Naive thymus-derived CD8-positive, alpha-beta T cell (primary cell): Measurements from ENCODE around the gene TMEM170B. TPM values are rescaled to one million over a fixed set of nuclear protein-coding genes. Genes with fewer than 3 reads are reported as not detected.

Experiments used
- ATAC-seq, 2 donors: fragments of 150-1000 bp; cut with Tn5 transposase in 1 of 2; sonication (Bioruptor Pico), chemical (Tn5 transposase) in 1 of 2; 1 replicate in 1 of 2; 2 replicates in 1 of 2; pipeline ENCODE4 v1.10.0; 2021; ENCODE audit warnings: mild to moderate bottlenecking in 2 of 2, moderate library complexity in 2 of 2
- POLR2A ChIA-PET: fragments of 350-600 bp; sonication (Branson Sonifier 250); formaldehyde crosslinking; loops from one replicate; lab custom pipeline; 2021; ENCODE audit warnings: antibody characterized with exemption; lab: Charles Lee
- DNase-seq, 10 donors: peaks; one replicate each; pipeline versions ENCODE4 v3.0.0 to v3.0.0-alpha.2; 2020 to 2022
- H3K27ac Mint-ChIP-seq, 10 donors: one replicate each; pipeline ENCODE4 v1.8.0; 2020 to 2022; ENCODE audit warnings: mild to moderate bottlenecking in 10 of 10, mixed read lengths in 10 of 10, moderate library complexity in 4 of 10, inconsistent platforms in 1 of 10
- H3K27me3 Mint-ChIP-seq, 5 donors: one replicate each; pipeline ENCODE4 v1.8.0; 2021 to 2022; ENCODE audit warnings: mixed read lengths in 5 of 5
- H3K36me3 Mint-ChIP-seq, 3 donors: one replicate each; pipeline ENCODE4 v1.8.0; 2020 to 2022; ENCODE audit warnings: mixed read lengths in 3 of 3, mild to moderate bottlenecking in 2 of 3, inconsistent platforms in 1 of 3
- H3K4me1 Mint-ChIP-seq, 4 donors: one replicate each; pipeline ENCODE4 v1.8.0; 2021 to 2022; ENCODE audit warnings: mixed read lengths in 4 of 4
- H3K4me3 Mint-ChIP-seq, 10 donors: one replicate each; pipeline ENCODE4 v1.8.0; 2020 to 2022; ENCODE audit warnings: mild to moderate bottlenecking in 10 of 10, mixed read lengths in 10 of 10, moderate library complexity in 6 of 10, inconsistent platforms in 1 of 10
- H3K9me3 Mint-ChIP-seq, 9 donors: one replicate each; pipeline ENCODE4 v1.8.0; 2020 to 2022; ENCODE audit warnings: mixed read lengths in 9 of 9, mild to moderate bottlenecking in 3 of 9, inconsistent platforms in 1 of 9, moderate library complexity in 1 of 9
- polyA plus RNA-seq, 3 donors: library from polyadenylated mRNA; unstranded; fragments of 300-500 nt; fragmentation: Illumina TruSeq; gene quantifications; one replicate each; pipeline ENCODE4 v1.2.3, GENCODE V29; 2021
- total RNA-seq, 8 experiments: library from RNA in 2 of 8; stranded (reverse) in 2 of 8; gene quantifications; one replicate each; pipeline ENCODE4 v1.2.3 and lab custom pipeline; 2021 to 2026

Gene TMEM170B
- 1 to 10 TPM; 3.7 to 4.1 TPM for total RNA-seq
- under 1 TPM; 0.14 to 0.30 (median 0.28) TPM for polyA plus RNA-seq
- 5.9 to 18.6 (median 11.4) reads per million in 6 experiments for total RNA-seq (lab: John Stamatoyannopoulos, UW)

- Mint-ChIP-seq H3K27me3 (peaks cover 0 to 11% (median 5%) of the 10 kb centered on the region in 5 donors), H3K27ac (peak within 1 kb of the TSS in 9 of 10 donors; percentile 55 to 93 (median 86)), H3K4me3 (peak within 1 kb of the TSS; percentile 79 to 93 (median 84)), H3K4me1 (peaks cover 8 to 27% (median 13%) of the 10 kb centered on the region in 4 donors), H3K9me3 (no peaks in the 10 kb centered on the region), H3K36me3 (no peaks in the 10 kb centered on the region)
- DNase-seq = peak; percentile 95 to 99 (median 98)
- POLR2A ChIA-PET = interaction anchor here (1.0 kb wide), 1 partner anchor 38 kb away, joined by 3 read pairs; no protein-coding TSS in a partner anchor
- peak; percentile 91 to 94 for ATAC-seq
Observed at GRCh38 chr6:11537229-11538051, at the start of gene TMEM170B. Gene TMEM170B (plus strand): TSS chr6:11537749. CDS start chr6:11538278, 529 bp downstream.

- POLR2A ChIA-PET = no interaction called here
- peaks cover 0 to 24% (median 0%) of the 10 kb centered on the region in 4 donors for H3K4me1 Mint-ChIP-seq
Observed at GRCh38 chr6:11490996-11491395, 46.6 kb upstream of the TMEM170B start.

GRCh38 chr6:11491596-11492463 is 45.7 kb upstream of the TMEM170B start:
- peaks cover 0 to 26% (median 0%) of the 10 kb centered on the region in 4 donors for H3K4me1 Mint-ChIP-seq
- H3K27ac Mint-ChIP-seq = no peak overlapping the region
- no peaks in the 10 kb centered on the region for H3K9me3 Mint-ChIP-seq
- H3K36me3 Mint-ChIP-seq = no peaks in the 10 kb centered on the region
- no peak overlapping the region for H3K4me3 Mint-ChIP-seq
- ATAC-seq (no peak), DNase-seq (no peak)
- no peaks in the 10 kb centered on the region for H3K27me3 Mint-ChIP-seq
- POLR2A ChIA-PET = no interaction called here

More at GRCh38 chr6:11490996-11491395, 46.6 kb upstream of the TMEM170B start:
- Mint-ChIP-seq H3K27ac (no peak overlapping the region), H3K9me3 (no peaks in the 10 kb centered on the region), H3K36me3 (no peaks in the 10 kb centered on the region), H3K4me3 (no peak overlapping the region), H3K27me3 (no peaks in the 10 kb centered on the region)
- ATAC-seq (no peak), DNase-seq (no peak)

- DNase-seq (no peak), ATAC-seq (no peak)
Observed at GRCh38 chr6:11492464-11493290, 44.9 kb upstream of the TMEM170B start.

GRCh38 chr6:11493974-11494373 is 43.6 kb upstream of the TMEM170B start:
- no peaks in the 10 kb centered on the region for H3K36me3 Mint-ChIP-seq
- no peaks in the 10 kb centered on the region for H3K27me3 Mint-ChIP-seq
- ATAC-seq = no peak
- no peak overlapping the region for H3K4me3 Mint-ChIP-seq
- no peak for DNase-seq
- POLR2A ChIA-PET = no interaction called here
- H3K4me1 Mint-ChIP-seq = peaks cover 0 to 26% (median 0%) of the 10 kb centered on the region in 4 donors
- H3K9me3 Mint-ChIP-seq = no peaks in the 10 kb centered on the region
- H3K27ac Mint-ChIP-seq = no peak overlapping the region

More at GRCh38 chr6:11492464-11493290, 44.9 kb upstream of the TMEM170B start:
- Mint-ChIP-seq H3K9me3 (no peaks in the 10 kb centered on the region), H3K27me3 (no peaks in the 10 kb centered on the region), H3K4me1 (peaks cover 0 to 26% (median 0%) of the 10 kb centered on the region in 4 donors), H3K4me3 (no peak overlapping the region), H3K27ac (no peak overlapping the region), H3K36me3 (no peaks in the 10 kb centered on the region)
- POLR2A ChIA-PET = no interaction called here

GRCh38 chr6:11494786-11495564 is 42.6 kb upstream of the TMEM170B start:
- no peak overlapping the region for H3K27ac Mint-ChIP-seq
- no peak for DNase-seq
- no peak for ATAC-seq
- no peaks in the 10 kb centered on the region for H3K27me3 Mint-ChIP-seq
- peaks cover 0 to under 1% (median 0%) of the 10 kb centered on the region in 9 donors for H3K9me3 Mint-ChIP-seq
- H3K4me1 Mint-ChIP-seq = peaks cover 0 to 26% (median 0%) of the 10 kb centered on the region in 4 donors
- POLR2A ChIA-PET = no interaction called here
- no peaks in the 10 kb centered on the region for H3K36me3 Mint-ChIP-seq
- no peak overlapping the region for H3K4me3 Mint-ChIP-seq

GRCh38 chr6:11495565-11496145 is 41.9 kb upstream of the TMEM170B start:
- DNase-seq (no peak), ATAC-seq (no peak)
- H3K9me3 Mint-ChIP-seq = peaks cover 0 to 7% (median 0%) of the 10 kb centered on the region in 9 donors
- peaks cover 0 to 26% (median 0%) of the 10 kb centered on the region in 4 donors for H3K4me1 Mint-ChIP-seq
- POLR2A ChIA-PET = interaction anchor here (1.3 kb wide), 1 partner anchor 324 kb away, joined by 4 read pairs; no protein-coding TSS in a partner anchor
- no peaks in the 10 kb centered on the region for H3K36me3 Mint-ChIP-seq
- H3K27ac Mint-ChIP-seq = no peak overlapping the region
- H3K27me3 Mint-ChIP-seq = no peaks in the 10 kb centered on the region
- H3K4me3 Mint-ChIP-seq = no peak overlapping the region

- Mint-ChIP-seq H3K4me1 (peaks cover 0 to 26% (median 0%) of the 10 kb centered on the region in 4 donors), H3K9me3 (peaks cover 0 to 13% (median 0%) of the 10 kb centered on the region in 9 donors), H3K36me3 (no peaks in the 10 kb centered on the region), H3K27me3 (no peaks in the 10 kb centered on the region), H3K27ac (no peak overlapping the region), H3K4me3 (no peak overlapping the region)
- POLR2A ChIA-PET = interaction anchor here (1.3 kb wide), 1 partner anchor 324 kb away, joined by 4 read pairs; no protein-coding TSS in a partner anchor
- DNase-seq (peak; percentile 21 to 85 (median 73)), ATAC-seq (peak; percentile 96 to 97)
Observed at GRCh38 chr6:11496152-11497060, 41.1 kb upstream of the TMEM170B start.

- H3K36me3 Mint-ChIP-seq = no peaks in the 10 kb centered on the region
- no peak overlapping the region for H3K4me3 Mint-ChIP-seq
- DNase-seq (no peak), ATAC-seq (no peak)
- no peak overlapping the region for H3K27ac Mint-ChIP-seq
- no peaks in the 10 kb centered on the region for H3K27me3 Mint-ChIP-seq
- H3K4me1 Mint-ChIP-seq = peaks cover 0 to 26% (median 0%) of the 10 kb centered on the region in 4 donors
- peaks cover 0 to 13% (median 0%) of the 10 kb centered on the region in 9 donors for H3K9me3 Mint-ChIP-seq
- POLR2A ChIA-PET = interaction anchor here (1.3 kb wide), 1 partner anchor 325 kb away, joined by 4 read pairs; no protein-coding TSS in a partner anchor
Observed at GRCh38 chr6:11497107-11497506, 40.4 kb upstream of the TMEM170B start.

GRCh38 chr6:11497881-11498280 is 39.7 kb upstream of the TMEM170B start:
- Mint-ChIP-seq H3K27ac (no peak overlapping the region), H3K36me3 (no peaks in the 10 kb centered on the region), H3K4me3 (no peak overlapping the region), H3K4me1 (peaks cover 0 to 26% (median 0%) of the 10 kb centered on the region in 4 donors), H3K27me3 (no peaks in the 10 kb centered on the region), H3K9me3 (peaks cover 0 to 13% (median 0%) of the 10 kb centered on the region in 9 donors)
- ATAC-seq (no peak), DNase-seq (no peak)
- POLR2A ChIA-PET = no interaction called here
